Stimulated activated CD4-positive, alpha-beta T cell treated with anti-CD3 and anti-CD28 coated beads, Interleukin-4, amount 100 ng/mL, for 1 hour (primary cell): ENCODE results near the gene CLEC3B.
A peak's percentile ranks its signal among the peaks of the same experiment; 100 is the strongest.
"Not testable (repeated sequence)": the region's sequence is repeated elsewhere in the genome, so short reads cannot be mapped to it uniquely, and the experiment has no call there.

Experiments
- DNase-seq: peaks from one replicate; pipeline ENCODE4 v3.0.0-alpha.2; 2020

The CLEC3B gene

DNA sequence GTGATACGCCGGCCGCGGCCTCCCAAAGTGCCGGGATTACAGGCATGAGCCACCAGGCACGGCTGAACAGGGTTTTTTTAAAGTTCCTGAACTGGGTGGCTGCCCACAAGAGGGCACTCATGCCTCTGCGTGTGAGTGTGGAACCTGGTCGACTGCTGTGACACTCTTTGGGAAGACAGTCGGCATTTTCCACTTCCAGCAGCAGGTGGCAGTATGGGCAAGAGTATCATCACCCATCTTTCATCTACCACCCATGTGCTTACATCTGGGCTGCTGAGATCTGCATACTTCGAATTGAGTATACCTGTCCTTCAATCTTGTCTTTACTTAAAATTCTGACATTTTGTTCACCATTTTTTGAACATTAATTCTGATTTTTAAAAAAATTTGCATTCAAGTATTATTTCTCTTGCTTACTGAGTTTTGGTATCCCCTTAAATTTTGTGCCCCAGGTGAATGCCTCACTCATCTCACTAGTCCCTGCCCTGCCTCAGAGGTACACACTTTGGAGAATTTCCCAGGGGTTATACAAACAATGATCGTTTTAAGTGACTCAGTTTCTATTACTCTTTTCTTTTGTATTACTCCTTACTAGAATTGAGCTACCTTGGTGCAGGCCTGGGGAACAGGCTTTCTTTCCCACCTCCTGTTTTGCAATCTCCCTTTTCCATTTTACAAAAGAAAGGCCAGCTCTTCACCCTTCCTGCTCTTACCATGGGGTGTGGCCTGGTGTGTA lies 11.8 kb downstream of the CLEC3B start:
- DNase-seq = peak; percentile 89

DNA sequence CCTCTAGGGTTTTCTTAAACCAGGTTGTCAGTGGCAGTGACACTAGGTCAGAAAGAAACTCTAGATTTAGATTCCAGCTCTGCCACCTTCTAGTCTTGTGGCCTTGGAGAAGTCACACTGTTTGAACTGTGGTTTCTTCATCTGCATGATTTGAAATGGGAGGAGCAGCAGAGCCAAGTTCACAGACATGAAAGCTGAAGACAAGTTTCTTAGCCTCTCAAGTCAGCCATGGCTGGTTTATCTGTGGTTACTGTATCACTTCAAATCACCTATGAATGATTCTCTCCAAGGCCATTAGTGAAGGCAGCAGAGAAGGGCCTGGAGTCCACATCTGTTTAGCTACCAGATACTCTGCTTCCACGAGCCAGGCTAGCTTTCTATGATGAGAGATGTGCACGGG lies 15.6 kb downstream of the CLEC3B start:
- DNase-seq = no peak

DNA sequence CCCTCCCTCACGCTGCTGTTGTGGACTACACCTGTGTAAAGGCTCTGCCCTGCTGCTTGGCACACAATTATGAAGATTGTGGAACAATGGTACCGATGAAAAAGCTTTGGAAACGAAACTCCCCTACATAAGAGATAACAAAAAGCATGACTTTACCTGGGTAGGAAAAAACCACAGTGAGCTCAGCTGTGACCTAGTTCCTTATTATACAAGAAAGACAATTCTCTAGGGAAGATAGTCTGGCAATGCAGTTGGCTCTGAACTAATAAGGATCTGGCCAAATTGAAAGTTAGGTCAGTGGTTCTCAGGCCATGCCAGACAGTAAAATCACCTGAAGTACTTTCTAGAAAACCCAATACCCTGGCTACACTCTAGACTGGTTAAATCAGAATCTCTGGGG lies 16.1 kb downstream of the CLEC3B start:
- DNase-seq = no peak

DNA sequence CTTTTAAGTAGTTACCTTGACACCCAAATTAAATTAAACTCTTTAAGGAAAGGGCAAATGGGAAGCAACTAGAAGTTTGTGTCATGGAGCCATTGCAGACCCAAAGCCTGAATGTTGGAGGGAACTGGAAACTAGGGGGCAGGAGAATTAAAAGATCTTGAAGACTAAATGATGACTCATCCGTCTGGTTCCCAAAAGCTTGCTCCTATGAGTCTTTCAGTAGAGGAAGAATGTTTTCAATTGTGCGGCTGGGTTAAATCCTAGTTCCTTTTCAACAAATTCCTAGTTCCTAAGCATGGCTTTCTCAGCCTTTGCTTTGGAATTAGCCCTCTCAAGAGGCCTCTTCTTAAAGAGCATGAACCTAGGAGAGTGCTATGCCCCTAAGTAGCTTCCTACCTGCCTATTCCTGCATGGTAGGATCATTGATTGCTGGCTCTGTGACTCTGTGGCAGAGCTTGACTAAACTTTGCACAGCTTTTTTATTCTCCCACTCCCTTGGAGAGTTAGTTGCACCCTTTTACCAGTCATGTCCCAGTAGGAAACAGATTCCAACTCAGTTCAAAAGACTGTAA lies 17.7 kb downstream of the CLEC3B start:
- no peak for DNase-seq

DNA sequence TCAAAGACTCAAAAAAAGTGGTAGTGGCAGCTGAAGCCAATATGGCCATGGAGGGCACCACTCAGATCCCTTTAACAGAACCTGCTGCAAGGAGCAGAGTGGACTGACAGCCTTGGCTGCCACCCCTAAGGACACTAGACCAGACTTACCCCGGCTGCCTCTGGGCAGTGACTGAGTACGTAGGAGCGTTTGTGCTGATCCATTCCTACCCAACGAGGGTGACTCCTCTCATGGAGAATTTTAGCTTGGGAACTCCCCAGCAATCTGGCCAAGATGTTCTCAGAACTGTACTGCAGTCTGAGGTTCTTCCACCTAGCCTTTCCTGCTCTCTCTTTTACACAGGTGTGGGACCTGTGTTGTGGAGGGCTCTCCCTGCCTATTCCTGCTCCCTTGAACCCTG lies 22.1 kb downstream of the CLEC3B start:
- DNase-seq = no peak

DNA sequence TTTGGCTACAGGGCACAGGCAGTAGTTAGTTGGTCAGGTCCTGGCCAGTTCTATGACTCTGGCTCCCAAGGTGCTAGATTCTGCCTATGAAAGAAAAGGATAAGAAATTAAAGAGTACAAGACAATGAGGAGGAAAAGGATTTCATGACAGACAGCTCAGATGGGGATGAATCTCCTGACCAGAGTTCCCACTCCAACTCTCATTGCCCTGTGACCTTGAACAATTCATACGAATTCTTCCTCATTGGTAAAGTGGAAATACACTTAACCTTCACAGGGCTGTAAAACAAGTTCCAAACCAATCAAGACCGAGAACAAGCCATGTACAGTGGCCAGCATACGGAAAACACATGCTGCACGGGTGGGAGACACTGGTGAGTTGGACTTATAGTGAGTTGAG lies 23.7 kb downstream of the CLEC3B start:
- DNase-seq = no peak

DNA sequence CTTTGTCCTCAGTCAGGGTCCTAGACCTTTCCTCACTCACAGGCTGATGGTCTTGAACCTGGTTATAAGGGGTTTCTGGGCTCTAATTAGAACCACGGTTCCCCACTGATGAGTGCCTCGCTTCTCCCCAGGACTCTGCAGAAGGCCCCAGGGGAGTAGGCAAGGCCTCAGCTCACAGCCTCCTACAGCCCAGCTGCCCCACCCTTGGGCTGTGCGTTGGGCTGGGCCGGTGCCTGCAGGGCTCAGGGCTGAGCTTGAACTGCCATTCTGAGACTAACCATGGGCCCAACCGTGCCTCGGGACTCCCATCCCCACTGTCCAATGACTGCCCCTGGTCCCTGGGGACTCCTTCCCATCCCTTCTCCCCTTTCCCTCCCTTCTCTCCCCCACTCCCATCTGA lies 25.6 kb downstream of the CLEC3B start:
- DNase-seq = no peak

DNA sequence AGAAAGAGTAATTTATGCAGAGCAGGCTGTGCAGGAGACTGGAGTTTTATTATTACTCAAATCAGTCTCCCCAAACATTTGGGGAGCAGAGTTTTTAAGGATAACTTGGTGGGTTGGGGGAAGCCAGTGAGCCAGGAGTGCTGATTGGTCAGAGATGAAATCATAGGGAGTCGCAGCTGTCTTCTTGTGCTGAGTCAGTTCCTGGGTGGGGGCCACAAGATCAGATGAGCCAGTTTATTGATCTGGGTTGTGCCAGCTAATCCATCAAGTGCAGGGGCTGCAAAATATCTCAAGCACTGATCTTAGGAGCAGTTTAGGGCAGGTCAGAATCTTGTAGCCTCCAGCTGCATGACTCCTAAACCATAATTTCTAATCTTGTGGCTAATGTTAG lies 27.7 kb downstream of the CLEC3B start:
- DNase-seq = not testable (repeated sequence)

DNA sequence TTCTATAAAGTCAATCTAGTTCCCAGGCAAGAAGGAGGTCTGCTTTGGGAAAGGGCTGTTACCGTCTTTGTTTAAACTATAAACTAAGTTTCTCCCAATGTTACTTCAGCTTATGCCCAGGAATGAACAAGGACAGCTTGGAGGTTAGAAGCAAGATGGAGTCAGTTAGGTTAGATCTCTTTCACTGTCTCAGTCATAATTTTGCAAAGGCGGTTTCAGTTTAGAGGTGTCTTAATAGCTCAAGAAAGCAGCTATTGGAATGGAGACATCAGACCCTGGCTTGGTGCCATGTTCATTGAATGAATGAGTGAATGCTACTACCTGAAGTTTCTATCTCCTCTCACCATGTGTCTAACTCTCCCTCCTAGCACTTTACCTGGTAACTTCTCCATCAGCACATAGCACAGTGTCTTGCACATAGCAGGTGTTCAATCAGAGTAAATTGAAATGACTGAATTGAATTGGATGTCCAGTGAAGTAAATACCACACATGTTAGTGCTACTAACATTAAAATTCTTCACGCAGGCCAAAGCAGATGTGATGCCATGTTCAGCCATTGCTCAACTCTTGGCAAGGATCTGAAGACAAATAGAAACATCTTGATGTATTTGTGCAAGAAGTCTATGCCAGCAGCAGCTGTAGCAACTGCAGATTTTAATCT lies 28.2 kb downstream of the CLEC3B start:
- DNase-seq = no peak

DNA sequence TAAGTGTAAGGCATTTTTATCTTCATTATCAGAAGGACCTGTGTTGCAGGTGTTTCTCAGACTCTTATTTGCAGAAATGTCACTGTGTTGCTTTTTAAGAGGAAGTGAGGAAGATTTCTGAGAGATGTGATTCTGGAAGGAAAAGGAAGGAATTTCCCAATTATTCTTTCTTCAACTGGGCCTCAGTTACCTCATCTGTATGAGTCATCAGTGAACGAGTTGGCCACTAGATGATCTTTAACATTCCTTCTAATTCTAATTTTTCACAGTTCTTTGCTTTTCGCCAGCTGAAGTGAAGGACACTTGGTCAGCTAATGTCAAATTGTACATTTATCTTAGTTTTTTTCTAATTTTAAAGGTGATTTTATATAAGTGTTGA lies 28.9 kb downstream of the CLEC3B start:
- no peak for DNase-seq

DNA sequence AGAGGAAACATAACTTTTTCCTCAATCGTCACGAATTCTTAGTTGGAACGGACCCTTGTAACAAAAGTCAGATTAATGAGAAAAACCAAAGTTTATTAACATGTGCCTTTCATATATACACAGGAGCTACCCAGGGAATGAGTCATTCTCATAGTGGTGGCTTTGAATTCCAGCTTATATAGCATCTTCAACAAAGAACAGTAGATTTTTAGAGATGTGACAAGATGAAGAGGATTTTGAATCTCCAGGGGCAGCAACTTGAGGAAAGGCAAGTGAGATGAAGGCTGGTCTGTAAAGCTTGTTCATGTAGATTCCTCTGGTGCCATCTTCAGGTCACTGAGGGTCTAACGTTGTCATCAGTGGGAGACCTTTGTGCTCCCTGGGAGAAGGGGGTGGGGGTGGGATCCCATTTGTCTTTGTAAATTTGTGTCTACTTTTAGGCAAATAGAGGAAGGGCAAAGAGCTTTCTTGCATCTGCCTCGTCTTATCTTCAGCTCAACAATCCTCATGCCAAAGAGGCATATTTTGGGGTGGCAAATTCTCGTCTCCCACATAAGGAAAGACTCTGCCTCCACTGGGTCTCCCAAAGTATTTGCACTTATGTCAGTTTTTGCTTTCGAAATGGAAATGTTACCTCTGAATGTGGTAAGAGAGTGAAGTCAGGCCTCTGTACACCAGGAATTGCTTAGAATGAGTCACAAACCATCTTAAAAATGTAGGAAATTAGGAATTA lies 29.5 kb downstream of the CLEC3B start:
- DNase-seq = no peak

DNA sequence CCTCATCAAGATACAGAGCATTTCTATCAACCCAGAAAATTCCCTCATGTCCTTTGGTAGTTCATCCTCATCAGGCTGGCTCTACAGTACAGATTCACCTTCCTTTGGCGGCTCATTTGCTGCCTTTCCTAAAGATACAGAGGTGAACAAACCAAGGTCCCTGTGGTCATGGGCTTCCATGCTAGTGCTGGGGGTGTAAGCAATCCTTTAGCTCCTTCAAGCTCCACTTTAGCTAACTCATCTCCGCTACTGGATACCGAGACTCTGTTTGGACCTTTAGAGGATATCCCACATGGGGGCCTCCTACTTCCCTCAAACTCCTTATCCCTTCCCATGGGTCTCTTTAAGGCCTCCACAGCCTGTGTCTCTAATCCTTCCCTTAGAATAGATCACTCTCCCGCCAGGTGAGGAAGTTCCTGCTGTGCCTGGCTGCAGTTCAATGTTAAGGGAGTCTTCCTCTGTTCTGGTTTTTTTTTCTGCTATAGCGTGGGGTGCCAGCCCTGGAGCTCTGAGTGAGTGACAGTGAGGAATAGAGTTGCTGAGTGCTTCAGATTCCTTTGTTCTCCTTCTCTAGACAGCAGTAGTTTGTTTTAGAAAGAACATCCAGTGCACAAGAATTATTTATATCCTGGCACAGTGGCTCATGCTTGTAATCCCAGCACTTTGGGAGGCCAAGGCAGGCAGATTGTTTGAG lies 30.7 kb downstream of the CLEC3B start:
- DNase-seq = no peak

DNA sequence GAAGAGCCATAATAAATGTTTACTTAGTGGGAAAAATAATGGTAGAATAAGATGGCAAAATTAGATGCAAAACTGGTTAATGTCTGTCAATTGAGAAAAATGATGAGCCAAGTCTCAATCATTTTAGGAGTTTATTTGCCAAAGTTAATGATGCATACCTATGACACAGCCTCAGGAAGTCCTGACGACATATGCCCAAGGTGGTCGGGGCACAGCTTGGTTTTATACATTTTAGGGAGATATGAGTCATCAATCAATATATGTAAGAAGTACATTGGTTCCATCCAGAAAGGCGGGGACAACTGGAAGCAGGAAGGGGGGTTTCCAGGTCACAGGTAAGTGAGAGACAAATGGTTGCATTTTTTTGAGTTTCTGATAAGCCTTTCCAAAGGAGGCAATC lies 31.5 kb downstream of the CLEC3B start:
- DNase-seq = no peak

DNA sequence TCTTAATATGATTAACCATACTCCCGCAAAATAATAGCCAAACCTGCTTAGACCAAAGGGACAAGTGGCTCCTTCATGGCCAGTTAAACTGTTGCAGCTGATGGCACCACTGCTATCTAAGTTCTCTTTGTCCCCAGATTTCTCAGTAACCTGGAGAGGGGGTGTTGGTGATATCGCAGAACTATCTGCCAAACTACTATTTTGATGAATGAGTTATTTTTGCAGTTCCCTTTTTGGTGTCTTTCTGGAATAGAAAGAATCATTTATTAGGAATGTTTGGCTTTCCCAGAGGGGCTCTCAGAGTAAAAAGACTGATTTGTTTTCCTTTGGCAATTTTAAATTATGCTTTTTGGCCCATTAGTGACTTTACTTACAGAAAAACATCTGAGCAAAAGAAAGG lies 33.0 kb downstream of the CLEC3B start:
- no peak for DNase-seq

DNA sequence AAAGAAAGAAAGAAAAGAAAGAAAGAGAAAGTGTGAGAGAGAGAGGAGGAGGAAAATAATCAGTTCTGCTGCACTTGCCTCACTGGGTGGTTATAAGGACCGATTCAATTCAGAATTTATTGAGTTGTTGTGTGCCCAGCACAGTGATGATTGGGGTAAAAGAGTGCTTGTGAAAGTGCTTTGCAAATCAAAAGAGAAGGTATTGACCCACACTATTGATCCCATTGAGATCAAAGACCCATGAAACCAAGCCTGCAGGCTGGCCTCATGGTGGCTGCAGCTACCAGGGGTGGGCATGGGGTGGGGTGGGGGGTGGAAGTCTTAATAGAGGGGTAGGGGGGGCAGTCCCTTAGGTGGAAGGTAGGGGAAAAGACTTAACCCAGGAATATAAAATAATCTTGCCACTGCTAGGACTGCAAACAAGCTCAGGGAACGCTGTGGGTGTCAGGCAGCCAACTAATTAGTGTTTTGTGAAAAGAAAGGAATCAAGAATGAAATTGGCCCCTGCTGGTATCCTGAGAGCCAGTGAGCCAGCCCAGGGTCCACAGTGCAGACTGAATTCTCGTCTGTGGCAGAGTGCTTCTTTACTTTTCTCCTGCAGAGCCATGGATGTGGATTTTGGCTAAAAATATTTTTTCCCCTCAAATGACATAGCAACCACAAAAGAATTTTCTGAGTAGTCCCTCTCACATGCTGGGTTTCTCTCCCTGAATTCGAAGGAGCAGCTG lies 34.2 kb downstream of the CLEC3B start:
- no peak for DNase-seq

DNA sequence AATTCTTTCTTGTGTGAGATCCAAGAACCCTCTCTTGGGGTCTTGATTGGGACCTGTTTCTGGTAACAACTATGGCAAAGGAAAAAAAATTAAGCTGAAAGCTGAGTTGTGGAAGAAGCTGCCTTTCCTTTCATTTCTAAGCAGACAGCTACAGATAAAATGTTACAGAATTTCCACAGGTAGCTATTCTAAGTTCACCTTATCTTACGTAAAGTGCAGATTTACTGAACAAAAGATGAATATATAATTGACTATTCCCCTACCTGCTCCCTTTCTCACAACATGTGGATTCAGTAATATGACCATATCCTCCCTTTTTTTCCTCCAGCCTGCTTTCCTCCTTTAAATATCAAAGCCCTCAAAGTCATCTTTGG lies 36.6 kb downstream of the CLEC3B start:
- DNase-seq = no peak

DNA sequence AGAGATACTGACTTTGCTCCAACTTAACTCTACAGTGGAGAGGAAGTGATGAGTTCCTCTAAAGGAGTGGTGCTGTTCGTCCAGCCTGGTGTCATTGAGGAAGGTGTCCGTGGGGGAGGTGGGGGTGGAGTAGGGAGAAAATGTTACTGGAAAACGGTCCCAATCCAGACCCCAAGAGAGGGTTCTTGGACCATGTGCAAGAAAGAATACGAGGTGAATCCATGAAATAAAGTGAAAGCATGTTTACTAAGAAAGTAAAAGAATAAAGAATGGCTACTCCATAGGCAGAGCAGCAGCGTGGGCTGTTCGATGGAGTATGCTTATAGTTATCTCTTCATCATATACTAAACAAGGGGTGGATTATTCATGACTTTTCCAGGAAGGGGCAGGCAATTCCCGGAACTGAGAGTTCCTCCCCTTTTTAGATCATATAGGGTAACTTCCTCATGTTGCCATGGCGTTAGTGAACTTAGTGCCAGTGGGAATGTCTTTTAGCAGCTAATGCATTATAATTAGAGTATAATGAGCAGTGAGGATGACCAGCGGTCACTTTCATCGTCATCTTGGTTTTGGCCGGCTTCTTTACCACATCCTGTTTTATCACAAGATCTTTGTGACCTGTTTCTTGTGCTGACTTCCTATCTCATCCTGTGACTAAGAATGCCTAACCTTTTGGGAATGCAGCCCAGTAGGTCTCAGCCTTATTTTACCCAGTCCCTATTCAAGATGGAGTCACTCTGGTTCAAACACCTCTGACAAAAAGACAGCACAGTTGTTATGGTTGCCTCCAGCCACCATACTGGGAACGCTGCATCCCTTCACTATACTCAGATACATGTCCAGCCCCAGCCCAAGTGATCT lies 38.6 kb downstream of the CLEC3B start:
- DNase-seq = peak; percentile 43

DNA sequence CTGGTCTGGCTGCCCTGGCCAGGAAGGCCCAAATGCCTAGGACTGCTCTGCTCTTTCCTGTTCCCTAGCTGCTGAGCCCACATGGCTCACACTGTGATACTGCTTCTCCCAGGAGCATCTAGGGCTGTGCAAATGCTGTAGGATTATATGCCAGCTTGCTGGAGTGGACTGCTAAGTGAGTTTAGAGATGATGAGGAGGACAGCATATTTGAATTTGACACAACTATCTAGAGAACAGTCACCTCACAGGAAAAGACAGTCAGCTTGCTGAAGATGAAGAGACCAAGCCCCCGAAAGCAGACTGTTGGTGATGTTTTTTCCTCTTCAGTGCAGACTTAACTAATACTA lies 39.2 kb downstream of the CLEC3B start:
- DNase-seq = no peak

DNA sequence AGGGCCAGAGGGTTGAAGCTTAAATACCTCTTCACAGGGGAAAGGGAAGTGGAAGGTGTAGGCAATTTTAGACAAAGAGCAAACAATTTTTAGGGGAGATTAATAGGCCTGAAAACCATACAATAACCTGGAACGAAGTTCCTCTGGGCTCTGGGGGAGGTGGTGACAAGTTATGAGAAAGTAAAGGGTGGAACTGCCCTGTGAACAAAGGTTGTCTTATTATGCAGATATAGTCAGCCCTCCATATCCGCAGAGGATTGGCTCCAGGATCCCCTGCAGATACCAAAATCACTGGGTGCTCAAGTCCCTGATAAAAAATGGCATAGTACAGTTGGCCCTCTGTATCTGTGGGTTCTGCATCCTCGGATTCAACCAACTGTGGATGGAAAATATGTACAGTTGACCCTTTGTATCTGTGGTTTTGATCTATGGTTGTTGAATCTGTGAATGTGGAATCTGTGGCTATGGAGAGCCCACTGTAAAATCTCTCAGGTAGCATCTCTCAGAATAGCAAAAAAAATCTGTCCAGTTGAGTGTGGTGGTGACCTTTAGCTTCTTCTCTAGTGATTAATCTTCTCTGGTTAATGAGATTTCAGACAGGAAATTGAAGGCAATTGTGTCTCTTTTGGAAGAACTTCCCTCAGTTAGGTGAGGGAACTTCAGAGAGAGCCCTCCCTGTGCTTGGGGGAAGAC lies 40.2 kb downstream of the CLEC3B start:
- DNase-seq = no peak

DNA sequence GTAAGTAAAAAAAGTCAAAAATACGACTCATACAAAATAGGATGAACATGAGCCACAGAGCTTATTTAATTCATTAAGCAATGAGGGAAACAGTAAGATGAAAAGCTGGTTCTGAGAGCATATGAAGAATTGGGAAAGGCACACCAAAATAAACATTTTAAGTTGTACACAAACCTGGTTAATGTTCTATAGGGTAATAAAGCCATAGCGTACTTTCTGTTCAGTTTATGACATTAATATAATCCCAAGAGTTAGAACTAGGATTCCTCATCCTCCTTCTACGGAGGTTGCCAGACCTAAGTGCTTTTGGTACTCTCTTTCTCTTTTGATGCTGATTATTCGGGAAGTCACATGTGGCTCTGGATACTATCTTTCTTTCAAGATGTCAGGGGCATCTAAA lies 41.4 kb downstream of the CLEC3B start:
- DNase-seq = no peak

DNA sequence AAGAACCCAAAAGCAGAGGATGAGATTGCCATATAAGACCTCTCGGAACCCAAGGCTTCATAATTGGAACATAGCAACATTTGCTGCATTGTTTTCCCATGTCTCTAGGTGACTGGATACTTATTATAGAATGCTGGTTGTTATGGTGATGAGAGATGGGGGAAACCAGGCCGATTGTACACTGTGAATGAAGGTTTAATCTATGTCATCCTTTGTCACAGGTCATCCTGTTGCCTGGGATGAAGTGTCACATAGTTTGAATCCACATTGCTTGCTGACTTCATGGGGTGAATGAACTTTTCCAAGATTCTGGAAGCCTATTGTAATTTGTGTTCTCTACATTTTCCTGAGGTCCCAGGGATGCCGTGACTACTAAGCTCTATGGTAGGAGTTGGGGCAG lies 41.8 kb downstream of the CLEC3B start:
- DNase-seq = no peak
